Measurements from ENCODE around the gene REPIN1. TPM values are rescaled to one million over a fixed set of nuclear protein-coding genes. Genes with fewer than 3 reads are reported as not detected.

Gene REPIN1
- polyA plus RNA-seq, 2 of the 4 experiments (the other 2 are of a cell fraction), result 48.1 to 101 TPM

DNA sequence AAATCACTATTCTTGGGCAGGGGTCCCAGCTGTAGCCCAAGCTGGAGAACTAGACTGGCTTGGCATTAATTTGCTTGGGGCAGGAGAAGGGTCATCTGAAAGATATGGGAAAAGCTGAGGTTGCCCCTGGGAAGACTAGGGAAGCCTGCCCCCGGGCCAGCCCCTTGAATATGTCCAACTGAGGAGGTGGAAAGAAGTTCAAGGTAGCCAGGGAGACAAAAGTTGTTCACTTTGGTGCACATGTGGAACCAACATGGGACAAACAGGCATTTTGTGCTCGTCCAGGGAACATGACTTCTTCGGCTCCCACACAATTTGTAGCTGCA lies 46.9 kb upstream of the REPIN1 start:
- Histone ChIP-seq H3K4me2 (no peak overlapping the region), H3K4me3 (no peak overlapping the region), H3K27ac (no peak overlapping the region), H3K9me3 (no peaks in the 10 kb centered on the region), H3K4me1 (no peaks in the 10 kb centered on the region)
- ATAC-seq, result no peak
- ChIA-PET CTCF (no interaction called here), POLR2A (no interaction called here)
- no peak for DNase-seq (ENCODE audit: low read depth in 1 of 2, low spot score in 1 of 2)
- no peak for TF ChIP-seq CEBPB (IDR thresholded peaks at IDR 0.05)
- no peak for TF ChIP-seq HDAC2 (IDR thresholded peaks at IDR 0.05)
- TF ChIP-seq EP300 (IDR thresholded peaks at IDR 0.05), result no peak
- TF ChIP-seq FOSB (CRISPR knock-in tag; IDR thresholded peaks at IDR 0.05), result no peak
- TF ChIP-seq HOXA7 (CRISPR knock-in tag; IDR thresholded peaks at IDR 0.05), result no peak
- TF ChIP-seq MAZ (IDR thresholded peaks at IDR 0.05; ENCODE audit: borderline replicate concordance, low read depth, low read length), result no peak
- TF ChIP-seq MAFK (IDR thresholded peaks at IDR 0.05; ENCODE audit: partially characterized antibody), result no peak
- TF ChIP-seq NFE2L2 (conservative IDR thresholded peaks at IDR 0.05; ENCODE audit: low read length), result no peak
- no peak for TF ChIP-seq RAD21 (conservative IDR thresholded peaks at IDR 0.05 in 1 of 2, IDR thresholded peaks at IDR 0.05 in 1 of 2)
- no peak for TF ChIP-seq CHD2 (IDR thresholded peaks at IDR 0.05; ENCODE audit: low read length, partially characterized antibody)
- TF ChIP-seq POLR2AphosphoS2 (conservative IDR thresholded peaks at IDR 0.05; ENCODE audit: low read length), result no peak
- TF ChIP-seq, protein P1, sequence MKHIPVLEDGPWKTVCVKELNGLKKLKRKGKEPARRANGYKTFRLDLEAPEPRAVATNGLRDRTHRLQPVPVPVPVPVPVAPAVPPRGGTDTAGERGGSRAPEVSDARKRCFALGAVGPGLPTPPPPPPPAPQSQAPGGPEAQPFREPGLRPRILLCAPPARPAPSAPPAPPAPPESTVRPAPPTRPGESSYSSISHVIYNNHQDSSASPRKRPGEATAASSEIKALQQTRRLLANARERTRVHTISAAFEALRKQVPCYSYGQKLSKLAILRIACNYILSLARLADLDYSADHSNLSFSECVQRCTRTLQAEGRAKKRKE (CRISPR knock-in tag; IDR thresholded peaks at IDR 0.05; ENCODE audit: low read depth), result no peak
- no peak for TF ChIP-seq NPAS2 (CRISPR knock-in tag; IDR thresholded peaks at IDR 0.05; ENCODE audit: borderline replicate concordance)
- no peak for TF ChIP-seq TFCP2L1 (CRISPR knock-in tag; IDR thresholded peaks at IDR 0.05)
- no peak for TF ChIP-seq CHD4 (IDR thresholded peaks at IDR 0.05; ENCODE audit: borderline replicate concordance)
- no peak for TF ChIP-seq ZFP36 (IDR thresholded peaks at IDR 0.05; ENCODE audit: borderline replicate concordance, partially characterized antibody)
- no peak for TF ChIP-seq RARB (CRISPR knock-in tag; IDR thresholded peaks at IDR 0.05)
- no peak for TF ChIP-seq PHF8 (IDR thresholded peaks at IDR 0.05; ENCODE audit: borderline replicate concordance, low read depth)
- no peak for TF ChIP-seq RCOR1 (IDR thresholded peaks at IDR 0.05; ENCODE audit: low read depth, low read length)
- TF ChIP-seq EHMT2 (IDR thresholded peaks at IDR 0.05; ENCODE audit: low read depth), result no peak
- 57% methylated on average over 3 of the region's 3 CpGs for WGBS (ENCODE audit: missing lambda C conversion rate)
- FAIRE-seq, result no peak

DNA sequence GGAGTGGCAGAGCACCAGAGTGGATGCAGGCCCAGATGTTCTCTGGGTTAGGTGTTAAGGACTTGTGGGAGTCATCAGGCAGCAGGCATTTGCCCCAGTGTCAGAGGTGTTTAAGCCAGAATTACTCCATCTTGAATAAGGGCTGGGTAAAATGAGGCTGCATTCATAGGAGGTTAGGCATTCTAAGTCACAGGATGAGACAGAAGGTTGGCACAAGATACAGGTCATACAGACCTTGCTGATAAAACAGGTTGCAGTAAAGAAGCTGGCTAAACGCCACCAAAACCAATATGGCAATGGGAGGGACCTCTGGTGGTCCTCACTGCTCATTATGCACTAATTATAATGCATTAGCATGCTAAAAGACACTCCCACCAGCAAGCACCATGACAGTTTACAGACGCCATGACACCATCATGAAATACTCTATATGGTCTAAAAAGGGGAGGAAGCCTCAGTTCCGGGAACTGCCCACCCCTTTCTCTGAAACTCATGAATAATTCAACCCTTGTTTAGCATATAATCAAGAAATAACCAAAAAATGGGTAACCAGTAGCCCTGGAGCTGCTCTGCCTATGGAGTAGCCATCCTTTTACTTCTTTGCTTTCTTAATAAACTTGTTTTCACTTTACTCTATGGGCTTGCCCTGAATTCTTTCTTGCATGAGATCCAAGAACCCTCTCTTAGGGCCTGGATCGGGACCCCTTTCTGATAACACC lies 46.3 kb upstream of the REPIN1 start:
- ChIA-PET POLR2A (no interaction called here), CTCF (no interaction called here)
- Histone ChIP-seq H3K4me3 (no peak overlapping the region), H3K9me3 (no peaks in the 10 kb centered on the region), H3K4me2 (no peak overlapping the region), H3K27ac (no peak overlapping the region), H3K4me1 (no peaks in the 10 kb centered on the region)
- FAIRE-seq (no peak), ATAC-seq (no peak), DNase-seq (ENCODE audit: low read depth in 1 of 2, low spot score in 1 of 2) (no peak)
- WGBS (ENCODE audit: missing lambda C conversion rate), result 75% methylated on average over 4 of the region's 4 CpGs
- TF ChIP-seq MAFK (IDR thresholded peaks at IDR 0.05; ENCODE audit: partially characterized antibody) (no peak), ZNF302 (CRISPR knock-in tag; IDR thresholded peaks at IDR 0.05) (no peak), HOXB5 (CRISPR knock-in tag; IDR thresholded peaks at IDR 0.05) (no peak), ZC3H11A (IDR thresholded peaks at IDR 0.05) (no peak), HEYL (CRISPR knock-in tag; IDR thresholded peaks at IDR 0.05) (no peak), NFE2L2 (conservative IDR thresholded peaks at IDR 0.05; ENCODE audit: low read length) (no peak), EP300 (IDR thresholded peaks at IDR 0.05) (no peak)
- TF ChIP-seq, protein P2, sequence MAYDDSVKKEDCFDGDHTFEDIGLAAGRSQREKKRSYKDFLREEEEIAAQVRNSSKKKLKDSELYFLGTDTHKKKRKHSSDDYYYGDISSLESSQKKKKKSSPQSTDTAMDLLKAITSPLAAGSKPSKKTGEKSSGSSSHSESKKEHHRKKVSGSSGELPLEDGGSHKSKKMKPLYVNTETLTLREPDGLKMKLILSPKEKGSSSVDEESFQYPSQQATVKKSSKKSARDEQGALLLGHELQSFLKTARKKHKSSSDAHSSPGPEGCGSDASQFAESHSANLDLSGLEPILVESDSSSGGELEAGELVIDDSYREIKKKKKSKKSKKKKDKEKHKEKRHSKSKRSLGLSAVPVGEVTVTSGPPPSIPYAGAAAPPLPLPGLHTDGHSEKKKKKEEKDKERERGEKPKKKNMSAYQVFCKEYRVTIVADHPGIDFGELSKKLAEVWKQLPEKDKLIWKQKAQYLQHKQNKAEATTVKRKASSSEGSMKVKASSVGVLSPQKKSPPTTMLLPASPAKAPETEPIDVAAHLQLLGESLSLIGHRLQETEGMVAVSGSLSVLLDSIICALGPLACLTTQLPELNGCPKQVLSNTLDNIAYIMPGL (CRISPR knock-in tag; IDR thresholded peaks at IDR 0.05; ENCODE audit: borderline replicate concordance), result no peak
- TF ChIP-seq, protein P3, sequence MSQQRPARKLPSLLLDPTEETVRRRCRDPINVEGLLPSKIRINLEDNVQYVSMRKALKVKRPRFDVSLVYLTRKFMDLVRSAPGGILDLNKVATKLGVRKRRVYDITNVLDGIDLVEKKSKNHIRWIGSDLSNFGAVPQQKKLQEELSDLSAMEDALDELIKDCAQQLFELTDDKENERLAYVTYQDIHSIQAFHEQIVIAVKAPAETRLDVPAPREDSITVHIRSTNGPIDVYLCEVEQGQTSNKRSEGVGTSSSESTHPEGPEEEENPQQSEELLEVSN (IDR thresholded peaks at IDR 0.05; ENCODE audit: borderline replicate concordance, low read depth), result no peak

All from A549 (cell line).